Measurements from ENCODE around the gene HYDIN.
"Not testable (repeated sequence)": the region's sequence is repeated elsewhere in the genome, so short reads cannot be mapped to it uniquely, and the experiment has no call there.

The HYDIN gene

GRCh38 chr16:71109656-71110208 is 120.8 kb downstream of the HYDIN start:
- H3K27me3 ChIP-seq; H3K27ac ChIP-seq; intact Hi-C loops (cut with DNase I; ENCODE audit: low total_unique reads); H3K4me1 ChIP-seq; H3K9me3 ChIP-seq; H3K4me3 ChIP-seq; H3K36me3 ChIP-seq; DNase-seq: not testable (repeated sequence)

GRCh38 chr16:71105881-71106280 is 124.6 kb downstream of the HYDIN start:
- intact Hi-C loops (cut with DNase I; ENCODE audit: low total_unique reads); H3K27me3 ChIP-seq; H3K9me3 ChIP-seq; DNase-seq; H3K36me3 ChIP-seq; H3K4me3 ChIP-seq; H3K4me1 ChIP-seq; H3K27ac ChIP-seq: not testable (repeated sequence)

- H3K27me3 ChIP-seq; DNase-seq; intact Hi-C loops (cut with DNase I; ENCODE audit: low total_unique reads): not testable (repeated sequence)
Measured at GRCh38 chr16:71083573-71083972, 146.9 kb downstream of the HYDIN start.

GRCh38 chr16:71080777-71081176 is 149.7 kb downstream of the HYDIN start:
- H3K9me3 ChIP-seq; H3K27me3 ChIP-seq; H3K27ac ChIP-seq; H3K36me3 ChIP-seq; DNase-seq; H3K4me3 ChIP-seq; H3K4me1 ChIP-seq; intact Hi-C loops (cut with DNase I; ENCODE audit: low total_unique reads): not testable (repeated sequence)

More at GRCh38 chr16:71083573-71083972, 146.9 kb downstream of the HYDIN start:
- H3K36me3 ChIP-seq, H3K27ac ChIP-seq, H3K4me1 ChIP-seq, H3K4me3 ChIP-seq, H3K9me3 ChIP-seq: not testable (repeated sequence)

GRCh38 chr16:71080262-71080661 is 150.3 kb downstream of the HYDIN start:
- H3K36me3 ChIP-seq; H3K4me1 ChIP-seq; H3K27me3 ChIP-seq; H3K4me3 ChIP-seq; DNase-seq; intact Hi-C loops (cut with DNase I; ENCODE audit: low total_unique reads); H3K27ac ChIP-seq; H3K9me3 ChIP-seq: not testable (repeated sequence)

GRCh38 chr16:71070651-71071050 is 159.9 kb downstream of the HYDIN start:
- intact Hi-C loops (cut with DNase I; ENCODE audit: low total_unique reads); H3K4me3 ChIP-seq; H3K4me1 ChIP-seq; H3K9me3 ChIP-seq; H3K27ac ChIP-seq; H3K36me3 ChIP-seq; DNase-seq; H3K27me3 ChIP-seq: not testable (repeated sequence)

- not testable (repeated sequence) for DNase-seq, H3K4me3 ChIP-seq
Measured at GRCh38 chr16:71069842-71070241, 160.7 kb downstream of the HYDIN start.

GRCh38 chr16:71053897-71054609 is 176.5 kb downstream of the HYDIN start:
- H3K36me3 ChIP-seq; H3K9me3 ChIP-seq; H3K4me3 ChIP-seq; H3K4me1 ChIP-seq; DNase-seq; H3K27ac ChIP-seq; H3K27me3 ChIP-seq; intact Hi-C loops (cut with DNase I; ENCODE audit: low total_unique reads): not testable (repeated sequence)

More at GRCh38 chr16:71069842-71070241, 160.7 kb downstream of the HYDIN start:
- H3K27me3 ChIP-seq; H3K27ac ChIP-seq; intact Hi-C loops (cut with DNase I; ENCODE audit: low total_unique reads); H3K9me3 ChIP-seq; H3K4me1 ChIP-seq; H3K36me3 ChIP-seq: not testable (repeated sequence)

- H3K27me3 ChIP-seq; DNase-seq; H3K4me1 ChIP-seq; H3K4me3 ChIP-seq; H3K36me3 ChIP-seq; H3K9me3 ChIP-seq; intact Hi-C loops (cut with DNase I; ENCODE audit: low total_unique reads); H3K27ac ChIP-seq: not testable (repeated sequence)
Measured at GRCh38 chr16:71050307-71050706, 180.2 kb downstream of the HYDIN start.

GRCh38 chr16:71039368-71040111 is 191.0 kb downstream of the HYDIN start:
- H3K9me3 ChIP-seq; H3K27ac ChIP-seq; H3K27me3 ChIP-seq; DNase-seq; H3K4me1 ChIP-seq; H3K36me3 ChIP-seq; intact Hi-C loops (cut with DNase I; ENCODE audit: low total_unique reads); H3K4me3 ChIP-seq: not testable (repeated sequence)

- H3K4me3 ChIP-seq; H3K27ac ChIP-seq; H3K36me3 ChIP-seq; H3K27me3 ChIP-seq; DNase-seq; H3K4me1 ChIP-seq; intact Hi-C loops (cut with DNase I; ENCODE audit: low total_unique reads); H3K9me3 ChIP-seq: not testable (repeated sequence)
Measured at GRCh38 chr16:71038421-71038820, 192.1 kb downstream of the HYDIN start.

- H3K36me3 ChIP-seq; H3K27ac ChIP-seq; DNase-seq; H3K27me3 ChIP-seq; intact Hi-C loops (cut with DNase I; ENCODE audit: low total_unique reads); H3K9me3 ChIP-seq; H3K4me3 ChIP-seq; H3K4me1 ChIP-seq: not testable (repeated sequence)
Measured at GRCh38 chr16:71037987-71038386, 192.5 kb downstream of the HYDIN start.

GRCh38 chr16:71028032-71028727 is 202.3 kb downstream of the HYDIN start:
- DNase-seq; H3K27me3 ChIP-seq; H3K4me3 ChIP-seq; intact Hi-C loops (cut with DNase I; ENCODE audit: low total_unique reads); H3K36me3 ChIP-seq; H3K9me3 ChIP-seq; H3K27ac ChIP-seq; H3K4me1 ChIP-seq: not testable (repeated sequence)

GRCh38 chr16:71027511-71027910 is 203.0 kb downstream of the HYDIN start:
- H3K27ac ChIP-seq; DNase-seq; H3K36me3 ChIP-seq; H3K27me3 ChIP-seq; H3K4me1 ChIP-seq; H3K4me3 ChIP-seq; H3K9me3 ChIP-seq; intact Hi-C loops (cut with DNase I; ENCODE audit: low total_unique reads): not testable (repeated sequence)

Data from tibial artery (tissue), 4 donors.